K562 (cell line): ENCODE results near the gene MGAM2. TPM values are rescaled to one million over a fixed set of nuclear protein-coding genes. Genes with fewer than 3 reads are reported as not detected.

ENCODE experiments used
- ATAC-seq: fragments of 200-7000 bp; cut with Tn5 transposase; 3 replicates; pipeline ENCODE4 v1.9.1; 2020; ENCODE audit warnings: moderate library complexity
- BruUV-seq: library from RNA; stranded (reverse); fragments of 400-500 nt; replicated peaks from 2 replicates; lab custom pipeline; 2021; lab: Mats Ljungman, UMichigan
- CTCF ChIA-PET: fragments of 300-600 bp; formaldehyde crosslinking; extraction: SDS; loops from one replicate; lab custom pipeline; 2021; ENCODE audit warnings: low intra/inter-chr PET ratio; lab: Yijun Ruan, JAX
- POLR2A ChIA-PET: fragments of 300-600, 350-650 bp; sonication (Branson Sonifier 250); formaldehyde crosslinking; extraction: SDS; loops from one replicate; lab custom pipeline; 2021; ENCODE audit warnings: antibody characterized with exemption, inconsistent platforms; lab: Yijun Ruan, JAX
- DNase-seq, 4 experiments: peaks; one replicate each; pipeline versions ENCODE4 v3.0.0 to v3.0.0-alpha.2; 2011 to 2018; ENCODE audit warnings: low spot score in 3 of 4, mixed read lengths in 3 of 4; ENCODE audit errors: extremely low read depth in 1 of 4
- FAIRE-seq: peaks from 2 replicates; lab custom pipeline; 2011; peaks lifted over from hg19 to GRCh38; lab: Jason Lieb, UNC
- H2AFZ ChIP-seq: 2 replicates; pipeline ENCODE4 v1.6.0; 2011; ENCODE audit warnings: low read depth, low read length, control low read depth, inconsistent platforms
- H3K27ac ChIP-seq: fragments of 200-600 bp; 3 replicates; pipeline ENCODE4 v1.8.0; 2011; ENCODE audit warnings: low read depth, mild to moderate bottlenecking, control low read depth, inconsistent platforms, low read length, moderate library complexity, mixed read lengths; ENCODE audit errors: extremely low read depth
- H3K27me3 ChIP-seq, 2 experiments: fragments of 300-600 bp in 1 of 2; 2 replicates in 1 of 2; 3 replicates in 1 of 2; pipeline versions ENCODE4 v1.6.0 to v1.8.0; 2011; ENCODE audit warnings: inconsistent platforms in 2 of 2, low read length in 2 of 2, mild to moderate bottlenecking in 1 of 2, mixed read lengths in 1 of 2, moderate library complexity in 1 of 2; ENCODE audit not compliant: control insufficient read depth in 2 of 2, insufficient read depth in 2 of 2
- H3K36me3 ChIP-seq: fragments of 300-600 bp; 3 replicates; pipeline ENCODE4 v1.8.0; 2011; ENCODE audit warnings: mild to moderate bottlenecking, low read length, inconsistent platforms; ENCODE audit not compliant: control insufficient read depth, insufficient read depth
- H3K4me1 ChIP-seq, 2 experiments: fragments of 200-600 bp in 1 of 2; replicated peaks in 1 of 2; 2 replicates in 1 of 2; 3 replicates in 1 of 2; pipeline versions ENCODE4 v1.5.1 to v1.8.0; 2011; ENCODE audit warnings: inconsistent platforms in 2 of 2, low read length in 2 of 2, mild to moderate bottlenecking in 1 of 2, mixed read lengths in 1 of 2, moderate library complexity in 1 of 2; ENCODE audit not compliant: control insufficient read depth in 2 of 2, insufficient read depth in 2 of 2
- H3K4me2 ChIP-seq: 2 replicates; pipeline ENCODE4 v1.6.1; 2011; ENCODE audit warnings: low read length, control low read depth, inconsistent platforms, mixed read lengths; ENCODE audit not compliant: insufficient read depth
- H3K4me3 ChIP-seq: fragments of 200-600 bp; sonication (generic), shearing (Covaris generic); 2 replicates; pipeline ENCODE4 v1.5.1; 2016; ENCODE audit warnings: control low read depth, inconsistent platforms
- H3K79me2 ChIP-seq: fragments of 200-600 bp; 3 replicates; pipeline ENCODE4 v1.8.0; 2011; ENCODE audit warnings: low read length, inconsistent platforms; ENCODE audit not compliant: control insufficient read depth, insufficient read depth
- H3K9ac ChIP-seq, 2 experiments: 2 replicates each; pipeline versions ENCODE4 v1.6.0 to v1.6.1; 2011; ENCODE audit warnings: low read depth in 2 of 2, low read length in 2 of 2, control low read depth in 1 of 2, inconsistent platforms in 1 of 2, mild to moderate bottlenecking in 1 of 2, mixed read lengths in 1 of 2; ENCODE audit not compliant: insufficient read depth in 1 of 2
- H3K9me1 ChIP-seq: one replicate; pipeline ENCODE4 v1.6.0; 2011; ENCODE audit warnings: inconsistent platforms, mild to moderate bottlenecking, low read length, moderate library complexity; ENCODE audit not compliant: control insufficient read depth, insufficient read depth
- H3K9me3 ChIP-seq: replicated peaks from 2 replicates; pipeline ENCODE4 v1.5.1; 2011; ENCODE audit warnings: low read depth, low read length, inconsistent platforms; ENCODE audit not compliant: control insufficient read depth, insufficient read depth
- H4K20me1 ChIP-seq: replicated peaks from 2 replicates; pipeline ENCODE4 v1.6.1; 2011; ENCODE audit warnings: low read length, inconsistent platforms, mixed read lengths; ENCODE audit not compliant: control insufficient read depth, insufficient read depth
- DPF2 ChIP-seq: fragments of 450-650 bp; IDR thresholded peaks from 2 replicates; pipeline ENCODE4 v1.6.1; 2016
- ETV1 ChIP-seq: fragments of 450-650 bp; conservative IDR thresholded peaks from 2 replicates; pipeline ENCODE4 v1.6.1; 2016; ENCODE audit warnings: missing genetic modification characterization, control low read depth, low read depth, missing compliant biosample characterization
- PHF8 ChIP-seq: fragments of 200-600 bp; sonication (generic); IDR thresholded peaks from 2 replicates; pipeline ENCODE4 v1.6.1; 2012; ENCODE audit warnings: mixed run types, mild to moderate bottlenecking, inconsistent platforms, low read length, moderate library complexity, borderline replicate concordance
- ZNF766 ChIP-seq: fragments of 200-800 bp; sonication (Bioruptor generic); conservative IDR thresholded peaks from 2 replicates; pipeline ENCODE4 v1.6.1; 2016; ENCODE audit warnings: missing genetic modification characterization, missing compliant biosample characterization
- WGBS: fragments of 100-300 bp; shearing (Covaris generic); methylation state at CpG from one replicate; pipeline ENCODE4 v1.1.6; 2016; ENCODE audit warnings: low coverage, mixed read lengths; ENCODE audit not compliant: insufficient coverage; ENCODE audit errors: missing lambda C conversion rate; 5-methylcytosine and 5-hydroxymethylcytosine counted together
- in situ Hi-C: fragments of 300-500 bp; cut with MboI; formaldehyde crosslinking; loops from 4 replicates; pipeline ENCODE4 v1.15.0; 2018; ENCODE audit warnings: inconsistent platforms, mixed read lengths
- intact Hi-C: fragments of 100-400 bp; cut with micrococcal nuclease; formaldehyde crosslinking; loops from 2 replicates; pipeline ENCODE4 v1.14.2; 2022
- polyA plus RNA-seq, 8 experiments: library from polyadenylated mRNA; depleted of rRNA in 4 of 8; stranded (reverse) in 5 of 8; unstranded in 3 of 8; fragments of >200 nt; fragmentation: Nextera tagmentation in 2 of 8; fragmentation: Illumina TruSeq in 1 of 8; extraction: Ambion mirVana in 2 of 8; extraction: Trizol in 1 of 8; gene quantifications; 2 replicates each; pipeline versions ENCODE4 v1.2.1 to v1.2.3, GENCODE V29; 2011 to 2014; ENCODE audit warnings: inconsistent platforms in 1 of 8, missing spikeins in 1 of 8
- total RNA-seq, 7 experiments: library from RNA; depleted of rRNA in 6 of 7; stranded (reverse); fragments of >200 nt in 6 of 7; fragmentation: Illumina TruSeq in 2 of 7; extraction: Trizol in 2 of 7; gene quantifications; 2 replicates each; pipeline versions ENCODE4 v1.2.1 to v1.2.3, GENCODE V29; 2011 to 2021; ENCODE audit warnings: low replicate concordance in 1 of 7
- TF ChIP-seq, protein P1 (sequence below): fragments of 250-450 bp; sonication (Bioruptor Pico); IDR thresholded peaks from 2 replicates; pipeline ENCODE4 v1.9.0; 2021; ENCODE audit warnings: mild to moderate bottlenecking, inconsistent platforms
- TF ChIP-seq, protein P2 (sequence below), 2 experiments: fragments of 450-650 bp in 1 of 2; IDR thresholded peaks; 2 replicates each; pipeline ENCODE4 v1.6.1; 2011 to 2017; ENCODE audit warnings: low read depth in 2 of 2, antibody characterized with exemption in 1 of 2, borderline replicate concordance in 1 of 2, low read length in 1 of 2, mild to moderate bottlenecking in 1 of 2, mixed read lengths in 1 of 2; ENCODE audit not compliant: control insufficient read depth in 1 of 2

The MGAM2 gene
- total and polyA plus RNA-seq, 9 of the 15 experiments (the other 6 are each of a cell fraction or from before 2014, with no cell fraction given), result 0.03 TPM; not detected in 8

DNA sequence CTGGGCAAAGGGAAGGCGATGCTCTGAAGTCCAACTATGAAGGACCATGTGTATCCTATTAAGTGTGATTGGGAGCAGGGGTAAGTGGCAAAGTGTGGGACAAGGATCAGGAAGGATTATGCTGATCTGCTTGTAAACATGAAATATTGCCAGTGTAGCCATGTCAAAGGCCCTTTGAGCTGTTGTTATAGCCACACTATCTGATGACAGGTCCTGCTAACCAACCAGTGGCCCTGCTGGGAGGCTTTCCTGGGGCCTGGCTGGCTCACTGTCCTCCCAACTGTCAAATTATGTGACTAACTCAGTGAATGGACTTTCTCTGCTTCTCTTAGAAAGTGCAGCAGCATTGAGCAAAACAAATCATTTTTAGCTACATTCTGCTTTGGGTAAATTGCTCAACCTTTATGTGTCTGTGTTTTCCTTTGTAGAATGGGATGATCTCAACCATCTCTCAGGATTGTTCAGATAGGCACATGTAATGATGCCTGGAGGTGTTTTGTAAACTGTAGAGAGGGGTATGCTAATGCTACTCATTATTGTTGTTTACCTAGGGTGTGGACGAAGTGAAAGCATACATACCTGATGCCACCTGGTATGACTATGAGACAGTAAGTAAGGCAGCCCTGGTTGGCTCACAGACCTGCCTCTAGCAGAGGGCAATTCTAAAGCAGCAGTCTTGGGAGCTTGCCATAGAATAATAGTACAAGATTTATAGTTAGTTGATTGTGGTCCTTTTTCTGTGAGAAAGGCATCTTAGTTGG, 47.4 kb downstream of the MGAM2 start:
- no peak for FAIRE-seq
- in situ Hi-C loops, result no loop called here
- Histone ChIP-seq H3K9ac (no peak overlapping the region), H3K27me3 (no peaks in the 10 kb centered on the region), H3K9me1 (no peaks in the 10 kb centered on the region), H3K79me2 (no peaks in the 10 kb centered on the region), H3K4me2 (no peak overlapping the region), H3K9me3 (no peaks in the 10 kb centered on the region), H4K20me1 (no peaks in the 10 kb centered on the region)
- BruUV-seq, result no TSS peak
- no peak for DNase-seq
- no peak for ATAC-seq
- 3% methylated on average over 2 of the region's 2 CpGs for WGBS
- POLR2A ChIA-PET, result no interaction called here
- TF ChIP-seq PHF8 (0 out of 2 replicates have a peak, but pooled peaks have one; percentile 12), ETV1 (tag) (no peak)
- TF ChIP-seq, all 486 proteins: peak for 1
- CTCF ChIA-PET, result no interaction called here
- no peak overlapping the region for H2AFZ ChIP-seq
- H3K36me3 ChIP-seq, result no peaks in the 10 kb centered on the region
- H3K27ac ChIP-seq, result no peak overlapping the region
- H3K4me3 ChIP-seq, result no peak overlapping the region
- intact Hi-C loops, result no loop called here
- H3K4me1 ChIP-seq, result no peaks in the 10 kb centered on the region

DNA sequence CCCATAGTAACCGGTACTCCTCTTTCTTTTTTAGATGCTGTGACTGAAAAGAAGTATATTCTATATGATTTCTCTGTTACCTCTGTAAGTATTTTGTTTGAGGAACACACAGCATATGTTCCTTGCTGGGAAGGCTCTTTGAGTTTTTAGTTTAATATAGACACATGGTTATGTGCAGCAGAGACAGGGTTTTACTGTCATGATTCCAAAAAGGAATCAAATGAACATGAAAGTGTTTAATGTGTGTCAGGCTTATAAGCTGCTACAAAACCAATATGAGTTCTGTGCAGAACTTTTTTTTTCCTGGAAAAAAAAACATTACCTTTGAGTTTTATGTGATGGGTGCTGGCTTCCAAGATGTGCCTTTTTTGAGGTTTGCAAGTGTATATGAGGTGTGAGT, 50.4 kb downstream of the MGAM2 start:
- POLR2A ChIA-PET, result no interaction called here
- BruUV-seq, result no TSS peak
- TF ChIP-seq ZNF766 (CRISPR knock-in tag), result no peak
- TF ChIP-seq DPF2, result no peak
- TF ChIP-seq, protein P1, sequence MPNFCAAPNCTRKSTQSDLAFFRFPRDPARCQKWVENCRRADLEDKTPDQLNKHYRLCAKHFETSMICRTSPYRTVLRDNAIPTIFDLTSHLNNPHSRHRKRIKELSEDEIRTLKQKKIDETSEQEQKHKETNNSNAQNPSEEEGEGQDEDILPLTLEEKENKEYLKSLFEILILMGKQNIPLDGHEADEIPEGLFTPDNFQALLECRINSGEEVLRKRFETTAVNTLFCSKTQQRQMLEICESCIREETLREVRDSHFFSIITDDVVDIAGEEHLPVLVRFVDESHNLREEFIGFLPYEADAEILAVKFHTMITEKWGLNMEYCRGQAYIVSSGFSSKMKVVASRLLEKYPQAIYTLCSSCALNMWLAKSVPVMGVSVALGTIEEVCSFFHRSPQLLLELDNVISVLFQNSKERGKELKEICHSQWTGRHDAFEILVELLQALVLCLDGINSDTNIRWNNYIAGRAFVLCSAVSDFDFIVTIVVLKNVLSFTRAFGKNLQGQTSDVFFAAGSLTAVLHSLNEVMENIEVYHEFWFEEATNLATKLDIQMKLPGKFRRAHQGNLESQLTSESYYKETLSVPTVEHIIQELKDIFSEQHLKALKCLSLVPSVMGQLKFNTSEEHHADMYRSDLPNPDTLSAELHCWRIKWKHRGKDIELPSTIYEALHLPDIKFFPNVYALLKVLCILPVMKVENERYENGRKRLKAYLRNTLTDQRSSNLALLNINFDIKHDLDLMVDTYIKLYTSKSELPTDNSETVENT (CRISPR knock-in tag), result no peak
- TF ChIP-seq, protein P2, sequence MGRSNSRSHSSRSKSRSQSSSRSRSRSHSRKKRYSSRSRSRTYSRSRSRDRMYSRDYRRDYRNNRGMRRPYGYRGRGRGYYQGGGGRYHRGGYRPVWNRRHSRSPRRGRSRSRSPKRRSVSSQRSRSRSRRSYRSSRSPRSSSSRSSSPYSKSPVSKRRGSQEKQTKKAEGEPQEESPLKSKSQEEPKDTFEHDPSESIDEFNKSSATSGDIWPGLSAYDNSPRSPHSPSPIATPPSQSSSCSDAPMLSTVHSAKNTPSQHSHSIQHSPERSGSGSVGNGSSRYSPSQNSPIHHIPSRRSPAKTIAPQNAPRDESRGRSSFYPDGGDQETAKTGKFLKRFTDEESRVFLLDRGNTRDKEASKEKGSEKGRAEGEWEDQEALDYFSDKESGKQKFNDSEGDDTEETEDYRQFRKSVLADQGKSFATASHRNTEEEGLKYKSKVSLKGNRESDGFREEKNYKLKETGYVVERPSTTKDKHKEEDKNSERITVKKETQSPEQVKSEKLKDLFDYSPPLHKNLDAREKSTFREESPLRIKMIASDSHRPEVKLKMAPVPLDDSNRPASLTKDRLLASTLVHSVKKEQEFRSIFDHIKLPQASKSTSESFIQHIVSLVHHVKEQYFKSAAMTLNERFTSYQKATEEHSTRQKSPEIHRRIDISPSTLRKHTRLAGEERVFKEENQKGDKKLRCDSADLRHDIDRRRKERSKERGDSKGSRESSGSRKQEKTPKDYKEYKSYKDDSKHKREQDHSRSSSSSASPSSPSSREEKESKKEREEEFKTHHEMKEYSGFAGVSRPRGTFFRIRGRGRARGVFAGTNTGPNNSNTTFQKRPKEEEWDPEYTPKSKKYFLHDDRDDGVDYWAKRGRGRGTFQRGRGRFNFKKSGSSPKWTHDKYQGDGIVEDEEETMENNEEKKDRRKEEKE (IDR thresholded peaks at IDR 0.05; ENCODE audit: borderline replicate concordance in 1 of 2, control insufficient read depth in 1 of 2, low read depth in 2 of 2, low read length in 1 of 2), result no peak

More for the DNA sequence above, 50.4 kb downstream of the MGAM2 start:
- no peaks in the 10 kb centered on the region for H4K20me1 ChIP-seq
- ATAC-seq, result no peak
- intact Hi-C loops, result no loop called here
- CTCF ChIA-PET, result no interaction called here
- no peak overlapping the region for H3K4me2 ChIP-seq
- no peaks in the 10 kb centered on the region for H3K9me3 ChIP-seq
- H3K27me3 ChIP-seq, result no peaks in the 10 kb centered on the region
- H3K36me3 ChIP-seq, result no peaks in the 10 kb centered on the region
- no peak overlapping the region for H3K27ac ChIP-seq
- FAIRE-seq, result no peak
- no peaks in the 10 kb centered on the region for H3K79me2 ChIP-seq
- no peak overlapping the region for H3K9ac ChIP-seq
- no peak for DNase-seq
- no peak overlapping the region for H3K4me3 ChIP-seq
- 5% methylated on average over 1 of the region's 1 CpG for WGBS
- no peaks in the 10 kb centered on the region for H3K9me1 ChIP-seq
- in situ Hi-C loops, result no loop called here
- no peaks in the 10 kb centered on the region for H3K4me1 ChIP-seq
- H2AFZ ChIP-seq, result no peak overlapping the region
